HTR-8/SVneo (cell line): ENCODE measurements around the gene VGLL3.

ENCODE experiments used
- DNase-seq: peaks from one replicate; pipeline ENCODE4 v3.0.0; 2011; ENCODE audit warnings: low spot score, mixed read lengths; ENCODE audit not compliant: insufficient read length
- FAIRE-seq: peaks from 2 replicates; lab custom pipeline; 2011; peaks lifted over from hg19 to GRCh38; lab: Jason Lieb, UNC

VGLL3 gene

DNA sequence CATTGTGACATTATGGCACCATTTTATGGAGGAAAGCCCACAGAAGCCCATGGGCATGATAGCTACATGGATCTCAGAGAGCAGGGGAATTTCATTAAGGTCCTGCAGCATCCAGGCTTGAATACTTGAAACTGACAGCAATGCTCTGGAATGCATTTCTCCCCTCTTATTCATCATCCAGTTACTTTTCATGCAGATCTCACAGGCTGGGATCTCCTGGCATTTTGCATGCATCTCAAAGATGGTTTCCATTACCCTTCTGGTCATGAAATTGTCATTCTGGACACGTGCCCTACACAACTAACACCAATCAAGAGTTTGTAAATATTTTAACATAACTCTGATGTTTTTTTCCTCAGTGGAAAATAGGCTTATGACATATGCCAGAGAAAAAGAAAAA, 32.4 kb downstream of the VGLL3 start:
- FAIRE-seq (peak; percentile 86), DNase-seq (no peak)

DNA sequence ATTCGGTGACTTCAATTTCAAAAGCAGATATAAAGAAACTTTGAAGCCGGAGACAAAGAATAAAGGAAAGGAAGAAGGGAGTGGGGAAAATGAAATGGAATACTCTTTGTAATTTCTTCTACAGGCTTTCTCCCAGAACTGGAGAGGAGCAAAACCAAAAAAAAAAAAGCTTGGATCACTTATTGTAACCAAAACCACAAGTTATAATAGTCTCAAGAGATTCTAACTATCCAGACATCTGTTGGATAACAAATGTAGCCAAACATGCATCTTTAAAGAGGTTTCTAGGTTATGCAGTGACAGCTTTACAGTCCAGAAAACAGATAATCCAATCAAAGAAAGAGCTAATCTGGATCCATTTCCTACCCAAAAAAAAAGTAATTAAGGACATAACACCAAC, 36.2 kb downstream of the VGLL3 start:
- FAIRE-seq (no peak), DNase-seq (no peak)

DNA sequence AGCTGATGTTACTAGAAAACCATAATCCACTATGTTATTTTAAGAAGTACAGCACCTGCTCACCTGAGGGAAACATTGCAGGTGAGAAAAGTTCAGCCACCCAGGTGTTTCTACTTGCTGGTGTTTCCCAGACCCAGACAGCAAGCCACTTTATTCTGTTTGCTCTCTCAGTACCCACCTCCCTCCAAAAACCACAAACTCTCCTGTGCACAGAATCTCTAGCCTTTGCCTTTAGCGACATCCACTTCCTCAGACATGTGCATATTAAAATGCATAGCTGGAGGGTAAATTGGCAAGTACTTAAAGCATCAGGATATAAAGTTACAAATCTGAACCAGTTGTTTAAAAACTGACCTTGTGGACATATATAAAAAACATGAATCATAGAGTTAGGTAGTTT, 36.7 kb downstream of the VGLL3 start:
- FAIRE-seq (no peak), DNase-seq (no peak)

DNA sequence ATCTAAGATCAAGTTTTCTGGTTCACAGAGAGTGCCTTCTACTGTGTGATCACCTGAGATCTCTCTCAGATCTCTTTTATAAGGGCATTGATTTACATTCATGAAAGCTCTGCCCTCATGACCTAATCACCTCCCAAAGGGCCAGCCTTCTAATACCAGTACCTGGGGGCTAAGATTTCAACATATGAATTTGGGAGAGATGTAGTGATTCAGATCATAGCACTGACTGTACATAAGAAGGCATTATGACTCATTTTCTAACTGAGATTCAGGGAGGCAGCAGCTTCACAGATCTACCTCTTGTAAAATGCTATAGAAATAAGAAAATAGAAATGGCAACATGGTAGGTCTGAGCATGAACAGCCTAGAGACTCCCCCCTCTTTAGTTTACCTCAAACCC, 39.6 kb downstream of the VGLL3 start:
- FAIRE-seq (no peak), DNase-seq (no peak)

DNA sequence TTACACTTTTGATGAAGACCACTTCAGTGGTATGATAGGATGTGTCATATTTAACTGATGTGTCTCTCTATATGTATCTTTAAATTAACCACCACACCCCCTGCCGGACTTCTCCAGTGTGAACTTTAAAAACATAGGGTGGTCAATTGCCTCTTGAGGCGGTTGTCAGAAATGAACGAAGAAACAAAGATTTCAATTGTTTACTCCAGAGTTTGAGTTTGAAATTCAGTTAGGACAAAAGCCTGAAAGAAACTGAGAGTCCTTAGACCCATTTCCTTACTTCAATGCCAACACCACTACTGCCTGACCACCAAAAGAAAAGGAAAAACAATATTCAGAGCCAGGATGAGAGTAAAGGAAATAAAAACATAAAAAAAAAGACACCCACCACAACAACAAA, 40.2 kb downstream of the VGLL3 start:
- DNase-seq = no peak
- no peak for FAIRE-seq

DNA sequence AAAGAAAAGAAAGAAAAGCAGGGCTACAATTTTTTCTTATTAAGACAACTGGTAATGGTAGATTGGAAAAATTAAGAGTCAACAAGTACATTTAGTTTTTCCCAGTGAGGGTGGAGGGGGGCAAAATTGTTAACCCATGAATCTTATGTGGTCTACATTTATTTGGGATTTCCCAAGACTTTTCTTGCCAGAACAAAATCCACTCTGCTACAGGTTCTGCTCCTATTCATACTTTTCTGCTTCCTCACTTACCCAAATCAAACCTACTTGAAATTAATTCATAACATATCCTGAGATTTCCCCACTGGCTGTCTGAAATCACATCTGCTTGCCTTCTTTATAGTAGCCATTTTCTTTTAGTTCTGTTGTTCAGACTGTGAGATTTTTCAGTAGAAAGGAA, 41.1 kb downstream of the VGLL3 start:
- DNase-seq (no peak), FAIRE-seq (no peak)

DNA sequence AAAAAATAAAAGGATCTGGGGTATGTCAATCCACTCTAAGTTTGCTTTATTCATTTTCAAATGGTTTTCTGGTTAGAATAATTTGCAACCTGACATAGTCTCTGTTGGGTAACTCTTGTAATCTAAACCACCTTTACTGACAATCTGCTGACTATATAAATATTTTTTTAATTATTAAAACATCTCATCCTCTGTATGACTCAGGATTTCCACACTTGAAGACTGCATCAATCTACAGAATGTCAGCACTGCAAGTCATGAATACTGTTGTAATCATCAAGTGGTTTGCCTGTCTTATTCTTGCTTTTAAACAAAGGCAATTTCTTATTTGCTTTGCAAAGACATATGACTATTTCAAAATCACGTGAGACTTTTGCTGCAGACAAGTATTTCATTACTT, 42.1 kb downstream of the VGLL3 start:
- no peak for DNase-seq

DNA sequence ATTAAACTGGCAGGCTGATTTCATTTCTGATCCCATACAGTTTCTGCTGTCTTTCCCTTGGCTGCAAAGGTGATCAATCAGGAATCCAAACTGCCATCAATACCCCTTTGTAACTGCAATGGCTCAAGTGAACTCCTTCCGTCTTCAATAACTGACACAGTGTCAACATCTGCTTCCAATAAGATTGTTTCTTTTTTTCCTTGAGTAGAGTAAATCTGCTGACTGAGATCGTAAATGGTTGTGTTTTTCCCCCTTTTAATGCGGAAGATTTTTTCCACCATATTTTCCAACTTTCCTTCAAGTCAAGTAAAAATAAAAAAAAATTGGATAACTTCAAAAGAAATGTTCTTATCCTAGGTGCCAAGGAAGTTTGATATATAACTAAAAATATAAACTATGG, 48.7 kb downstream of the VGLL3 start:
- DNase-seq = no peak
- no peak for FAIRE-seq

More for the DNA sequence above, 42.1 kb downstream of the VGLL3 start:
- no peak for FAIRE-seq

DNA sequence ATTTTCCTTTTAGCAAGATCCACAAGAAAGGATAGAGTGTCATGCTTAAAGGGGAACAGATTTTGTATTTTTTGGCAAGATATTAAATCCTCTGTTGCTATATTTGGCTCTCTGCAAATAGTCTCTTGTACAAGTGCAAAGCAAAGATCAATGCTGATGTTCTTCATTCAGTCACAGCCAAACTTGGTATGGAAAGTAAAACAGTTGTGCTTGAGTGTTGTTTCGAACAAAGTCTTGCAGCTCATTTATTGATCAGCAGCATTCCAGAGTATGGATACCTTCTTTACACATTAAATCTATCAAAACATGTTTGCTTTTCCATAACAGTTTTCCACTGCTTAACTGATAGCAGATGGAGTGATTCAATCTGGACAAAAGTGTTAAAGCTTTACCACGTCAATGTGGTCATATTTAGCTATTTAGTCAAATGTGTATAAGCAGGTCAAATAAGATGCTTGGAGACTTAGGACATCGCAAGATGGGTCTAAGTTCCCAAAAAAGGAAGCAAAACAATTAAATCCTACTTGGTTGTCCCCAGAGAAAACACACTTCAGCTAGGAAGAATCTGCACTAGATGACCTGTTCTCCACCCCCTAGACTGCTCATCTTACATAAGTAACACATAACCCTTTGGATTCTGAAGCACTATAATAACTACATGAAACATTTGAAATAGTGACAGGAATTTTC, 52.4 kb downstream of the VGLL3 start:
- FAIRE-seq (peak; percentile 51), DNase-seq (no peak)

DNA sequence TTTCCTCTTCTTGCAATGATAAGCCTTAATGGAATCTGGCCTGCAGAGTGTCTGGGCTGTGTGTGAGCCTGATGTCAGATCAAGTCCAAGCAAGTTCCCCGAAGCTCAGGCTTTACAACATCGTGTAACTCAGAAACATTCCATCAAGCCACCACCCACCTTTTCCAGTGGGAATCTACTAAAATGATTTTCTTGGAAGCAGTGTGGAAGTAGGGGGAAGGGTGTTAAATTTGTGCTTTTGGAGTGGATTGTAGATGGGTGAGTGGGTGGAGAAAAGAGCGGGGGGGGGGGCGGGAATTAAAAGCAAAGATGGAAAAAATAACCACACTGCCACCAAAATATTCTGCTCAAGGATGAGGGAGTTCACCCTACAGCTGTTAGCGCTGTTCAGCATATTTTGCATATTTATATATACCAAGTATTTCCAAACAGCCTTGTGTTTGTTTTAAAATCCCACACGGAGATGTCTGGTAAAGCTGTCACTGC, 53.6 kb downstream of the VGLL3 start:
- FAIRE-seq = no peak
- DNase-seq = no peak

DNA sequence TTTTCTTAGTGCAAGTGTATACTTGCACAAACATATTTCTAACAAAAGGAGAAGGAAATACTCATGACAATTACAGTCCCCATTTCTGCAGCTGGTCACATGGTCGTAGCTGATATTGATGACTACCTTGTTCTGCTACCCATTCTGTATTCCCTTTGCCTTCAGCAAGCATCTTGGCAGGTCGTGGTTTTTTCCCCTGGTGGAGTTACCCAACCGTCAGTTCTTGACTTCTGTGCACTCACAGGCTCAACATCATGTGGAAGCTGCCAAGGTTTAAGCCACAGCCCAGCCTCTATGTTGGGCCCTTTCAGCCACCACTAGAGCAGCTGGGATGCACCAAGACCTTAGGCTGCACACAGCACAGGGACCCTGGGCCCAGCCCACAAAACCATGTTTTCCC, 56.1 kb downstream of the VGLL3 start:
- FAIRE-seq (no peak), DNase-seq (no peak)

DNA sequence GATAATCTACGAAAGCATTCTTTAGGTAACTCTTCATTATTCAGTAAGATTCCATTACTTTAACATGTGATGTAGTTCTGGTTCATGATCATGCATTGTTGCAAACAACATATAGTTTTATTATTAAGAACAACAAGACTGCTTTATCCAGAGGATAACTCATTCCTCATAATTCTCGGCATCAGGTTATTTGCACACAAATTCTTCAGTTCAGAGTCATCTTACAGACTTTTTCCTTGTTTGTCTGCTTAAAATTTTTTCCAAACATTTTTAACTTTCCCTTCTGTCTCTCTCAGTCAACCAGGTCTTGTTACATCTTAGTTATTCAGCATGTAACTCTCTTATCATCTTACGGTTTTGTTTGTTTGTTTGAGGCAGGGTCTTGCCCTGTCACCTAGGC, 60.1 kb downstream of the VGLL3 start:
- no peak for DNase-seq
- FAIRE-seq = no peak

DNA sequence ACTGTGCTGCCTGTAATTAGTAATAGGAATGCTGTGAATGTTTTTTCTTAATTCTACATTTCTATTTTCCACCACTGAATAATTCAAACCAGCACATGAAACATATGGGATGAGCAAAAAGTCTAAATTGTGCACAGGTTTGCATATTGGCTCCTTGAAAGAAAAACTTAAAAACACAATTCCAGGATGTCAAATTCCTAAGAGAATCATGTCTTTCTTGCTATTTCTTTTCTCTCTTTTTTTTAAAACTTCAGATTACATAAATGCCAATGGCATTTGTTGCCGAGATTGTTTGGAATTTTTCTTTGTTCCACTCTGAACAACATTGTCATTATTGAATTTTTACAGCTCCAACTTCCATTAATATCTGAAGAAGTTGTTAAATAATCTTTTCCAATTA, 60.8 kb downstream of the VGLL3 start:
- FAIRE-seq = no peak
- DNase-seq = no peak

DNA sequence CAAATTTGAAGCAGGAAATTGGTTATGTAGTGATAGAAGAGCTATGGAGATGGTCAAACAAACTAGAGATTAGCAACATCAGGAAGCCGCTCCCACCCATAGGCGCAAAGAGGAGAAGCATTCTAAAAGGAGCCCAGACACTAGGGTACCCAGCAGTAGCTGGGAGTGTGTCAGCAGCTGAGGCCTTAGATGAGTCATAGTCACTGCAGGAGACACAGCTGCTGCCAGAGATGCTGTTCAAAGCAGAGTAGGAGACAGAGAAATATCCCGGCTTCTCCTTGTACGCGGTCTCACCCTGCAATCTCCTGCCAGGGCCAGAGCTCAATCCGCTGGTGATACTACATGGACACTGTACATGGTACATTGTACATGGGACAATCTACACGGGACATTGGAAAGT, 61.9 kb downstream of the VGLL3 start:
- peak; percentile 21 for DNase-seq
- FAIRE-seq = peak; percentile 49

DNA sequence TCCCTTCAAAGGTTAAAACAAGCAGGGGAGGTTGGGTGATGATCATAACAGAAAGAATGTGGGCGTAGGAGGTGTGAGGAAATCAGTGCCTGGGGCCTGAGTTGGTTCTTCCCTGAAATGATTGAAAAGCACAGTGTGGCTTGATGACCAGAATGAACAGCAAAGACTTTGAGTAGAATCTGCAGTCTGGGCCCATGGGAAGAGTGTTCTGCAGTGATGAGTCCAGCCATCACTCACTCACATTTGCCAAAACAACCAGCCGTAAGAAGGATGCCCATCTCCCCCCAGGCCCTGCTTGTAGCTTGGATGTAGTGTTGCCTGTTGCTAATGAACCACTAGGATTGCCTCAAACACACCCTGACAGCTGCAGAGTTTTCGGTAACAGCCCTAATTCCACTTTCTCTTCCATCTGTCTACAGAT, 67.9 kb downstream of the VGLL3 start:
- peak; percentile 80 for FAIRE-seq
- peak; percentile 32 for DNase-seq

DNA sequence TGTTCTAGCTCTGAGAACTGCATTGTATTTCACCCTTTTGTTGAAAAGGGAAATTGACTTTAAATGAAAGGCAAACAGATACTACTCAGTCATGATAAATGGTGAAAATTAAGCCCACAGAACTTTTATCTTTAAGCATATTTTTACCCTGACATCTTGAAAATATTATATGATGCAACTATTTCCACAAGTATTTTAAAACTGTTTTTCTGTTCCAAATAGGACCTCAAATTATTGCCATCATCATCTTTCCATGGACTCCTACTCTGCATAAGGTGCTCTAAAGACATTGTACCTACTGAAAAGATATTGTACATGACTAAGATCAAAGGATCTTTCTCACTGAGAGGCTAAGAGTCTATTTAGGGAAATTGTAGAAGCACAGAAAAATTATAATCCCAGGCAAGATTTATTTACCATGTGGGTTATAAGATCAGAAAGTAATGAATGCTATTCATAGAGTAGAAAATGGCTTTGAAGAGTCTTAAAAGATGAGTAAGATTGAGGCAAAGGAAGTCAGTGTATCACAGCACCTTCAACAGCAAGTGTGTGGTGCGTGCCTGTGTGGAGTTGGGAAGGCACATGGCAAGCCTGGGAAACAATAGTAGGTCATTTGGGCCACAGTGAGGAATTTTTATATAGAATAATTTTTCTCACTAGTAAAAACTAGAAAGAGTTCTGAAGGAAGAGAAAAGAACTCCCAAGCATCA, 68.8 kb downstream of the VGLL3 start:
- DNase-seq = no peak
- no peak for FAIRE-seq

DNA sequence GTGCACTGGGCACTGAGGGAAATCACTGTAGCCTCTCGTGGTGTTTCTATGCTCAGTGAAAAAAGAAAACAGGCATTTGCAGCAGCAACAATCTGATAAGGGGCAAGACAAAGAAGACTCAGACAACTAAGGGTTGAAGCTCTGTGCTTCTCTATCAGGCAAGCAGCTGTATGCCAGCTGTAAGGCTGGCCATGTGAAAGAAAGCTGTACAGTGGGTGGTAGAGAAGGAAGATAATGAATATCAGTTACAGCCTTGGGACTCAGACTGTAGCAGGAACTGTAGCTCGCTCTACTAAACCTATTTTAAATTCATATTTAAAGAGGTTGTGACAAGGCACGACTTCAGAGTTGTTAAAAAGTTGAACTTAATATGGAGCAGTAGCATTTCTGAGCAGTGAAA, 76.3 kb downstream of the VGLL3 start:
- no peak for FAIRE-seq
- DNase-seq = no peak

DNA sequence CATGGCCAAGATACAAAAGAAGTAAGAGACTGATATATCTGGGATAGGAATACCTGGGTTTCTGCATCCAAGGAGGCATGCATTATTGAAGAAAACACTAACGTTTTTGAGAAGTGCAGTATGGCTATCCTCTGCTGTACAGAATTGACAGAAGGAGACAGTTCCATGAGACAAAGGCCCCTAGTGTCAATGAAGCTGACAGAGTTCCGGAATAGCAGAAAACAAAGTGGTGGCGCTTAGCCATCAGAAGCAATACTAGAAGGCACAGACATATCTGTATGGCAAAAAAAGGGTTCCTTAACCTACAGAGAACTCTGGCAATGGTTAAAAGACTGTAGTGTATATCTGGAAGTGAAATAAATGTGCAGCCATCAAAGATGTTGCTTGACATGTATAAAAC, 77.8 kb downstream of the VGLL3 start:
- no peak for FAIRE-seq
- DNase-seq = no peak

DNA sequence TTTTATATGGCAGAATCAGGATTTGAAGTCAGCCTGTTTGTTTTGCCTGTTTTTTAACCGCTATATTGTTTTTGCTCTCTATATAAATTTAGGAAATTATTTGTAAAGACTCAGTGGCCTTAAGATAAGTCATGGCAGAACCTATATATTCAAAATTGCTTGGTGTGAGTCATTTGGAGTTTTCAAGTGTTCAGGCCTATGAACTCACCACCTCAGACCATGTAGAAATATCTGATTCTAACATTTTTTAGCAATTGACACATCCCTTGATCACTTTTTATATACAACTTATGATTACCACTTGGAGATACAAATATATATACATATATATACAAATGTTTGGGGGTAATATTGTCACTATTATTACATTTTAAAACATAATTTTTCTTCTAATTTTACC, 95.7 kb downstream of the VGLL3 start:
- FAIRE-seq (no peak), DNase-seq (no peak)

DNA sequence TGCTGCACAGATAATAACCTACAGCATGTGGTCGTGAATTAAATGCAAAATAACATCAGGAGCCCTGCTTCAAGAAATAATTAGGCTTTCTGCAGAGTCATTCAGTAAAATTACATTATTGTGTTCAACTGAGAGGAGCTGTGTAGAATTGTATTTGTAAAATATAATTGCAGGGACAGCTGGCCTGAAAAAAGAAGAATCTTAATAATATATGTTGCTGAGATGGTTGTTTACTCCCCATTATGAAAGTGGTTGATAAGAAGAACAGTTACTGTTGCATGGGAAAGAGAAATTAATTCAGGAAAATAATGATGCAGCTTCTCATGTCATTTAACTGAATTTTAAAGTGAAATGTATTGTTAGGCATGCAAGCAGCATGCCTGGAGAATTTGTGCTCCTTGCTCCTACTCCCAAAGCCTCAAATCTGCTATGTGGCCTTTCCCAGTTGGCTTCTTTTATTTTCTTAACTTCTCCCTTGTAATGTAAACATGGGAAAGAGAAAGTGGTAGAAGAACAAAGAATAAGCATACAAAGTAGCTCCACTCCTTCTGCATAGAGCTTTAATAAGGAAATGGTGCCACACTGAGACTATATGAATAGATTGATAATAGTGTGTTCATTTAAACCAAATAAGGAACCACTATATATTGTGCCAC, 100.1 kb downstream of the VGLL3 start:
- DNase-seq = no peak
- FAIRE-seq = no peak
